NCI-H526 treated with DMSO at 0.1 percent for 48 hours (cell line): ENCODE measurements around the gene YTHDF1.
"Not testable (repeated sequence)": the region's sequence is repeated elsewhere in the genome, so short reads cannot be mapped to it uniquely, and the experiment has no call there.

Source experiments
- DNase-seq: peaks from one replicate; lab custom pipeline; 2025; lab: John Stamatoyannopoulos, UW

Gene YTHDF1

GRCh38 chr20:63227260-63227659 lies 11.3 kb upstream of the YTHDF1 start:
- no peak for DNase-seq

GRCh38 chr20:63226042-63226943 lies 10.4 kb upstream of the YTHDF1 start:
- DNase-seq, result no peak

- no peak for DNase-seq
Measured at GRCh38 chr20:63225082-63225454, 9.1 kb upstream of the YTHDF1 start.

- no peak for DNase-seq
Measured at GRCh38 chr20:63224412-63225081, 8.6 kb upstream of the YTHDF1 start.

GRCh38 chr20:63223826-63224207 lies 7.9 kb upstream of the YTHDF1 start:
- DNase-seq, result no peak

- no peak for DNase-seq
Measured at GRCh38 chr20:63223121-63223825, 7.3 kb upstream of the YTHDF1 start.

GRCh38 chr20:63222541-63222940 lies 6.6 kb upstream of the YTHDF1 start:
- no peak for DNase-seq

- DNase-seq, result not testable (repeated sequence)
Measured at GRCh38 chr20:63221400-63222053, 5.6 kb upstream of the YTHDF1 start.

- DNase-seq, result no peak
Measured at GRCh38 chr20:63220696-63221399, 4.9 kb upstream of the YTHDF1 start.

GRCh38 chr20:63219866-63220521 lies 4.1 kb upstream of the YTHDF1 start:
- DNase-seq, result no peak

GRCh38 chr20:63219447-63219821 lies 3.5 kb upstream of the YTHDF1 start:
- no peak for DNase-seq

- no peak for DNase-seq
Measured at GRCh38 chr20:63218701-63219446, 2.9 kb upstream of the YTHDF1 start.

GRCh38 chr20:63217706-63218105 lies 1.8 kb upstream of the YTHDF1 start:
- DNase-seq, result no peak

- no peak for DNase-seq
Measured at GRCh38 chr20:63216849-63217471, 1.0 kb upstream of the YTHDF1 start.

- DNase-seq, result no peak
Measured at GRCh38 chr20:63215101-63216040, 560 bp downstream of the YTHDF1 start.

GRCh38 chr20:63214514-63214913 lies 1.4 kb downstream of the YTHDF1 start:
- no peak for DNase-seq

GRCh38 chr20:63212792-63213191 lies 3.1 kb downstream of the YTHDF1 start:
- no peak for DNase-seq

- DNase-seq, result no peak
Measured at GRCh38 chr20:63212393-63212730, 3.6 kb downstream of the YTHDF1 start.

GRCh38 chr20:63210011-63210605 lies 5.8 kb downstream of the YTHDF1 start:
- no peak for DNase-seq
